DND-41 (cell line): Measurements from ENCODE around the gene SKAP1.

ENCODE experiments used
- CTCF ChIP-seq: IDR thresholded peaks from 2 replicates; pipeline ENCODE4 v1.5.1; 2012; ENCODE audit warnings: borderline replicate concordance, low read length, moderate library complexity, mild to moderate bottlenecking; ENCODE audit not compliant: poor library complexity, severe bottlenecking; ENCODE audit errors: extremely low read depth
- EZH2 ChIP-seq: IDR thresholded peaks from 3 replicates; pipeline ENCODE4 v1.6.1; 2012; ENCODE audit warnings: borderline replicate concordance, low read depth, mild to moderate bottlenecking, moderate library complexity, low read length, inconsistent platforms; ENCODE audit not compliant: severe bottlenecking

GRCh38 chr17:48290378-48290777 is 139.6 kb downstream of the SKAP1 start:
- no peak for TF ChIP-seq CTCF
- TF ChIP-seq EZH2, result no peak
